ENCODE results near the gene ZBTB18. TPM values are rescaled to one million over a fixed set of nuclear protein-coding genes. Genes with fewer than 3 reads are reported as not detected.

Gene ZBTB18
- total RNA-seq, 4 donors from 2014 or later, result 3.8 to 8.8 (median 6.7) TPM

GRCh38 chr1:244010191-244010590 is 40.9 kb upstream of the ZBTB18 start:
- intact Hi-C loops (cut with DNase I), result no loop called here
- H3K36me3 ChIP-seq, result no peaks in the 10 kb centered on the region
- TF ChIP-seq POLR2A (IDR thresholded peaks at IDR 0.05), result no peak
- TF ChIP-seq CTCF (IDR thresholded peaks at IDR 0.05), result no peak
- H3K4me3 ChIP-seq, result no peak overlapping the region
- H3K9me3 ChIP-seq, result no peaks in the 10 kb centered on the region
- peaks cover 0 to 6% (median 0%) of the 10 kb centered on the region in 4 donors for H3K27me3 ChIP-seq
- H3K27ac ChIP-seq, result no peak overlapping the region
- DNase-seq, result no peak
- peaks cover 0 to 15% (median 3%) of the 10 kb centered on the region in 3 donors for H3K4me1 ChIP-seq
- 46 to 47% methylated on average over 4 to 6 of the region's 6 CpGs for WGBS, 2 donors

- WGBS, 2 donors, result 29 to 32% methylated on average over 2 of the region's 2 CpGs
- intact Hi-C loops (cut with DNase I), result no loop called here
- H3K4me3 ChIP-seq, result no peak overlapping the region
- H3K4me1 ChIP-seq, result peaks cover 0 to 15% (median 3%) of the 10 kb centered on the region in 3 donors
- DNase-seq, result no peak
- H3K27me3 ChIP-seq, result peaks cover 0 to 6% (median 0%) of the 10 kb centered on the region in 4 donors
- H3K36me3 ChIP-seq, result no peaks in the 10 kb centered on the region
- H3K27ac ChIP-seq, result no peak overlapping the region
- H3K9me3 ChIP-seq, result no peaks in the 10 kb centered on the region
- no peak for TF ChIP-seq CTCF (IDR thresholded peaks at IDR 0.05)
- no peak for TF ChIP-seq POLR2A (IDR thresholded peaks at IDR 0.05)
These were observed 40.4 kb upstream of the ZBTB18 start for GRCh38 chr1:244010703-244011123.

- Histone ChIP-seq H3K36me3 (no peaks in the 10 kb centered on the region), H3K4me1 (peaks cover 0 to 15% (median 3%) of the 10 kb centered on the region in 3 donors), H3K27me3 (peaks cover 0 to 6% (median 0%) of the 10 kb centered on the region in 4 donors), H3K9me3 (no peaks in the 10 kb centered on the region), H3K27ac (no peak overlapping the region), H3K4me3 (no peak overlapping the region)
- WGBS, 2 donors, result 77 to 79% methylated on average over 2 of the region's 2 CpGs
- TF ChIP-seq CTCF (IDR thresholded peaks at IDR 0.05) (no peak), POLR2A (IDR thresholded peaks at IDR 0.05) (no peak)
- DNase-seq, result no peak
- intact Hi-C loops (cut with DNase I), result no loop called here
These were observed 39.8 kb upstream of the ZBTB18 start for GRCh38 chr1:244011271-244011670.

- TF ChIP-seq POLR2A (IDR thresholded peaks at IDR 0.05) (no peak), CTCF (IDR thresholded peaks at IDR 0.05) (no peak)
- Histone ChIP-seq H3K36me3 (no peaks in the 10 kb centered on the region), H3K27ac (no peak overlapping the region), H3K9me3 (no peaks in the 10 kb centered on the region), H3K4me1 (peaks cover 0 to 15% (median 3%) of the 10 kb centered on the region in 3 donors), H3K27me3 (peaks cover 0 to 6% (median 0%) of the 10 kb centered on the region in 4 donors), H3K4me3 (no peak overlapping the region)
- no peak for DNase-seq
- intact Hi-C loops (cut with DNase I), result no loop called here
- WGBS, 2 donors, result 47 to 50% methylated on average over 6 of the region's 6 CpGs
These were observed 39.3 kb upstream of the ZBTB18 start for GRCh38 chr1:244011786-244012185.

DNA sequence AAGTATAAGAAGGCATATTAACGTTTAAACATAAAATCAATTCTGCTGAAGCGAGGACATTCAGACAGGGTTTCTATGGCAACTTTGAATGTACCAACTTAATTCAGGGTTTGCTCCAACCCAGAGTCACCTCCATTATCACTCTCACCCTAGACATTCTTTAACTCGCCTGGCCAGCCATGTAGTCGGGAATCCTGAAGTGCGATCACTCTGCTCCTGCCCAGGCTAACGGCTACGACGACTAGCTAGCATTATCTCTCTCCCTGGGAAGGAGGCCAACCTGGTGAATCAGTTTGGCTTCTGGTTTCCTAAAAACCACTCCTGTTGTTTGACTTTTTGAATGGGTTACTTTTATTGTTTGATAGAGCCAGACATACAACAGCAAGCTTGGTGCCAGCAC is 38.9 kb upstream of the ZBTB18 start:
- Histone ChIP-seq H3K27ac (no peak overlapping the region), H3K4me1 (peaks cover 0 to 15% (median 3%) of the 10 kb centered on the region in 3 donors), H3K9me3 (no peaks in the 10 kb centered on the region), H3K4me3 (no peak overlapping the region), H3K27me3 (peaks cover 0 to 6% (median 0%) of the 10 kb centered on the region in 4 donors), H3K36me3 (no peaks in the 10 kb centered on the region)
- WGBS, 2 donors, result 37 to 57% methylated on average over 7 to 8 of the region's 8 CpGs
- no peak for DNase-seq
- intact Hi-C loops (cut with DNase I), result no loop called here
- TF ChIP-seq CTCF (IDR thresholded peaks at IDR 0.05) (no peak), POLR2A (IDR thresholded peaks at IDR 0.05) (no peak)
